Body of pancreas (tissue), 4 donors: ENCODE data around the gene MYOM1.

Experiments used
- CTCF ChIP-seq, 7 experiments: fragments of 450-650 bp in 4 of 7; fragments of 200-600 bp in 3 of 7; sonication (generic) in 3 of 7; IDR thresholded peaks; one replicate each; pipeline ENCODE4 v1.5.1; 2016 to 2019; ENCODE audit warnings: antibody characterized with exemption in 7 of 7
- POLR2A ChIP-seq, 3 donors: fragments of 450-650 bp; IDR thresholded peaks; one replicate each; pipeline ENCODE4 v1.6.1; 2016; ENCODE audit warnings: antibody characterized with exemption in 3 of 3, mild to moderate bottlenecking in 2 of 3

- TF ChIP-seq CTCF (IDR thresholded peaks at IDR 0.05) (no peak), POLR2A (IDR thresholded peaks at IDR 0.05) (no peak)
Observed at GRCh38 chr18:3251249-3251962, 31.6 kb upstream of the MYOM1 start.
